Measurements from ENCODE around the gene FSHB. TPM values are rescaled to one million over a fixed set of nuclear protein-coding genes. Genes with fewer than 3 reads are reported as not detected.

Gene FSHB
- total and polyA plus RNA-seq, 2 of the 8 experiments (the other 6 are each of a cell fraction or from before 2014, with no cell fraction given): not detected

GRCh38 chr11:30279796-30280195 lies 49.0 kb downstream of the FSHB start:
- Histone ChIP-seq H3K36me3 (ENCODE audit: control insufficient read depth in 2 of 4, insufficient read depth in 4 of 4, low read length in 3 of 4) (no peaks in the 10 kb centered on the region), H3K4me3 (ENCODE audit: extremely low read depth in 1 of 4, insufficient read depth in 2 of 4, low read depth in 3 of 4, low read length in 4 of 4) (no peak overlapping the region), H3K4me1 (replicated peaks in 1 of 4; ENCODE audit: control insufficient read depth in 3 of 4, insufficient read depth in 4 of 4, low read length in 3 of 4) (no peaks in the 10 kb centered on the region; a peak in 1 of 7 replicates), H4K5ac (ENCODE audit: insufficient read length, low read depth, low read length) (no peak overlapping the region), H3K79me2 (ENCODE audit: control insufficient read depth in 1 of 2, insufficient read depth in 2 of 2, low read length in 2 of 2) (no peaks in the 10 kb centered on the region), H3K79me1 (ENCODE audit: low read depth, low read length) (no peaks in the 10 kb centered on the region), H3K27me3 (replicated peaks in 1 of 4; ENCODE audit: control insufficient read depth in 3 of 4, extremely low read depth in 1 of 4, insufficient read depth in 3 of 4, low read length in 3 of 4) (no peaks in the 10 kb centered on the region), H4K91ac (replicated peaks; ENCODE audit: insufficient read length, low read length) (no peak overlapping the region), H2BK20ac (ENCODE audit: low read length) (no peak overlapping the region), H3K23me2 (ENCODE audit: low read depth, low read length) (no peaks in the 10 kb centered on the region; the same call in 1 of the 2 replicates), H3K9ac (replicated peaks in 1 of 4; ENCODE audit: extremely low read depth in 1 of 4, low read depth in 3 of 4, low read length in 3 of 4) (no peak overlapping the region), H3K23ac (ENCODE audit: insufficient read length) (no peak overlapping the region), H4K20me1 (replicated peaks in 1 of 2; ENCODE audit: control insufficient read depth in 1 of 2, insufficient read depth in 2 of 2, low read length in 2 of 2) (no peaks in the 10 kb centered on the region), H2BK5ac (ENCODE audit: low read depth, low read length) (no peak overlapping the region), H3K9me3 (ENCODE audit: insufficient read depth in 2 of 2, low read depth in 1 of 2, low read length in 1 of 2) (no peaks in the 10 kb centered on the region), H3K18ac (ENCODE audit: extremely low read depth, low read length) (no peak overlapping the region), H3K14ac (ENCODE audit: insufficient read length) (no peak overlapping the region), H2AFZ (ENCODE audit: low read length) (no peak overlapping the region), H4K8ac (ENCODE audit: extremely low read depth, insufficient read depth, low read length) (no peak overlapping the region), H2BK120ac (replicated peaks; ENCODE audit: low read depth, low read length) (no peak overlapping the region), H2BK12ac (ENCODE audit: low read depth, low read length) (no peak overlapping the region), H3K4ac (replicated peaks; ENCODE audit: insufficient read length, low read depth, low read length) (no peak overlapping the region), H2AK5ac (ENCODE audit: low read depth, low read length) (no peak overlapping the region), H3K56ac (replicated peaks; ENCODE audit: insufficient read length, low read depth, low read length) (no peak overlapping the region), H3K4me2 (ENCODE audit: insufficient read depth in 1 of 2, low read depth in 2 of 2, low read length in 2 of 2) (no peak overlapping the region), H2BK15ac (ENCODE audit: low read length) (no peak overlapping the region), H3K27ac (ENCODE audit: low read depth, low read length) (no peak overlapping the region)
- CTCF ChIA-PET (ENCODE audit: partially characterized antibody): interaction anchor here (1.2 kb wide), 1 partner anchor 35 kb away, joined by 3 read pairs; no protein-coding TSS in a partner anchor
- DNase-seq (ENCODE audit: low read depth in 1 of 2, low spot score in 2 of 2) (no peak), FAIRE-seq (no peak)
- WGBS, 2 experiments (ENCODE audit: extremely low coverage in 1 of 2, insufficient coverage in 1 of 2, insufficient read length in 1 of 2, insufficient replicate concordance in 2 of 2, low coverage in 1 of 2, low lambda C conversion rate in 2 of 2, missing lambda C conversion rate in 1 of 2): 93% methylated on average over 2 of the region's 2 CpGs; no CpG with 5 or more reads in 1 of the 2 experiments
- no peak for TF ChIP-seq TCF12 (IDR thresholded peaks at IDR 0.05; ENCODE audit: low read depth, low read length)
- TF ChIP-seq NANOG (IDR thresholded peaks at IDR 0.05; ENCODE audit: insufficient read depth, low read depth, low read length, poor library complexity, severe bottlenecking): no peak
- TF ChIP-seq CBX8 (IDR thresholded peaks at IDR 0.05; ENCODE audit: borderline replicate concordance, low read depth, low read length): no peak
- TF ChIP-seq POLR2A (IDR thresholded peaks at IDR 0.05; ENCODE audit: control extremely low read depth in 1 of 2, low read depth in 2 of 2, low read length in 2 of 2): no peak
- no peak for TF ChIP-seq CHD2 (IDR thresholded peaks at IDR 0.05; ENCODE audit: low read length)
- TF ChIP-seq YY1 (IDR thresholded peaks at IDR 0.05; ENCODE audit: low read depth, low read length): no peak
- TF ChIP-seq KDM5A (IDR thresholded peaks at IDR 0.05; ENCODE audit: low read length): no peak
- POLR2A ChIA-PET (ENCODE audit: partially characterized antibody): interaction anchor here (1.1 kb wide), 1 partner anchor 11 kb away, joined by 3 read pairs; no protein-coding TSS in a partner anchor

All from H1 (cell line).